ENCODE results near the gene CCDC91.

GRCh38 chr12:28570811-28571210 is 380.6 kb downstream of the CCDC91 start:
- TF ChIP-seq USF2 (IDR thresholded peaks at IDR 0.05) = no peak
- TF ChIP-seq KDM5A (IDR thresholded peaks at IDR 0.05) = no peak
- TF ChIP-seq POLR2A (IDR thresholded peaks at IDR 0.05; ENCODE audit: low read length) = no peak
- TF ChIP-seq, protein P1, sequence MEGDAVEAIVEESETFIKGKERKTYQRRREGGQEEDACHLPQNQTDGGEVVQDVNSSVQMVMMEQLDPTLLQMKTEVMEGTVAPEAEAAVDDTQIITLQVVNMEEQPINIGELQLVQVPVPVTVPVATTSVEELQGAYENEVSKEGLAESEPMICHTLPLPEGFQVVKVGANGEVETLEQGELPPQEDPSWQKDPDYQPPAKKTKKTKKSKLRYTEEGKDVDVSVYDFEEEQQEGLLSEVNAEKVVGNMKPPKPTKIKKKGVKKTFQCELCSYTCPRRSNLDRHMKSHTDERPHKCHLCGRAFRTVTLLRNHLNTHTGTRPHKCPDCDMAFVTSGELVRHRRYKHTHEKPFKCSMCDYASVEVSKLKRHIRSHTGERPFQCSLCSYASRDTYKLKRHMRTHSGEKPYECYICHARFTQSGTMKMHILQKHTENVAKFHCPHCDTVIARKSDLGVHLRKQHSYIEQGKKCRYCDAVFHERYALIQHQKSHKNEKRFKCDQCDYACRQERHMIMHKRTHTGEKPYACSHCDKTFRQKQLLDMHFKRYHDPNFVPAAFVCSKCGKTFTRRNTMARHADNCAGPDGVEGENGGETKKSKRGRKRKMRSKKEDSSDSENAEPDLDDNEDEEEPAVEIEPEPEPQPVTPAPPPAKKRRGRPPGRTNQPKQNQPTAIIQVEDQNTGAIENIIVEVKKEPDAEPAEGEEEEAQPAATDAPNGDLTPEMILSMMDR (IDR thresholded peaks at IDR 0.05) = no peak
- TF ChIP-seq REST (IDR thresholded peaks at IDR 0.05) = no peak
- no peak for TF ChIP-seq NPAS2 (CRISPR knock-in tag; IDR thresholded peaks at IDR 0.05; ENCODE audit: borderline replicate concordance)
- TF ChIP-seq HDAC2 (IDR thresholded peaks at IDR 0.05) = no peak

Data from A549 (cell line).